HG03432 (cell line): Measurements from ENCODE around the gene CNKSR3.

ENCODE experiments used
- ATAC-seq: cut with Tn5 transposase; IDR thresholded peaks from one replicate; pipeline ENCODE4 v1.9.1; 2021; ENCODE audit warnings: mild to moderate bottlenecking, moderate library complexity; ENCODE audit not compliant: unreplicated experiment

The CNKSR3 gene

GRCh38 chr6:154481521-154482013 is 28.9 kb downstream of the CNKSR3 start:
- ATAC-seq, result no peak

- no peak for ATAC-seq
Observed at GRCh38 chr6:154479771-154480639, 30.5 kb downstream of the CNKSR3 start.

GRCh38 chr6:154479351-154479769 is 31.1 kb downstream of the CNKSR3 start:
- no peak for ATAC-seq

- no peak for ATAC-seq
Observed at GRCh38 chr6:154478701-154479060, 31.8 kb downstream of the CNKSR3 start.

- peak; percentile 42 for ATAC-seq
Observed at GRCh38 chr6:154478021-154478700, 32.3 kb downstream of the CNKSR3 start.

- peak; percentile 42 for ATAC-seq
Observed at GRCh38 chr6:154476494-154476893, 34.0 kb downstream of the CNKSR3 start.

- ATAC-seq, result no peak
Observed at GRCh38 chr6:154474648-154475428, 35.6 kb downstream of the CNKSR3 start.

- no peak for ATAC-seq
Observed at GRCh38 chr6:154473324-154473723, 37.2 kb downstream of the CNKSR3 start.

- no peak for ATAC-seq
Observed at GRCh38 chr6:154471609-154472362, 38.7 kb downstream of the CNKSR3 start.

GRCh38 chr6:154469306-154469935 is 41.1 kb downstream of the CNKSR3 start:
- no peak for ATAC-seq

- no peak for ATAC-seq
Observed at GRCh38 chr6:154468760-154469159, 41.7 kb downstream of the CNKSR3 start.

- no peak for ATAC-seq
Observed at GRCh38 chr6:154466971-154467679, 43.4 kb downstream of the CNKSR3 start.

- no peak for ATAC-seq
Observed at GRCh38 chr6:154466139-154466538, 44.3 kb downstream of the CNKSR3 start.

GRCh38 chr6:154463573-154464419 is 46.7 kb downstream of the CNKSR3 start:
- no peak for ATAC-seq

- no peak for ATAC-seq
Observed at GRCh38 chr6:154462425-154462824, 48.1 kb downstream of the CNKSR3 start.

GRCh38 chr6:154461348-154461747 is 49.1 kb downstream of the CNKSR3 start:
- no peak for ATAC-seq

GRCh38 chr6:154460306-154461071 is 50.0 kb downstream of the CNKSR3 start:
- no peak for ATAC-seq

- no peak for ATAC-seq
Observed at GRCh38 chr6:154459513-154459912, 51.0 kb downstream of the CNKSR3 start.
